Rectal smooth muscle tissue (tissue), 1 donor: Measurements from ENCODE around the gene CPLX1.

ENCODE experiments used
- H3K27ac ChIP-seq: one replicate; pipeline ENCODE4 v1.7.0; 2013; ENCODE audit warnings: low read depth, low read length, inconsistent platforms
- H3K27me3 ChIP-seq: one replicate; pipeline ENCODE4 v1.7.0; 2013; ENCODE audit warnings: low read length; ENCODE audit not compliant: control insufficient read depth, insufficient read depth
- H3K36me3 ChIP-seq: one replicate; pipeline ENCODE4 v1.7.0; 2013; ENCODE audit warnings: low read length; ENCODE audit not compliant: control insufficient read depth, insufficient read depth
- H3K4me1 ChIP-seq: one replicate; pipeline ENCODE4 v1.7.0; 2013; ENCODE audit warnings: low read length; ENCODE audit not compliant: control insufficient read depth, insufficient read depth
- H3K4me3 ChIP-seq: one replicate; pipeline ENCODE4 v1.7.0; 2013; ENCODE audit warnings: low read length
- H3K9ac ChIP-seq: one replicate; pipeline ENCODE4 v1.7.0; 2013; ENCODE audit warnings: low read length

Gene CPLX1

GRCh38 chr4:835148-836002 is 9.4 kb upstream of the CPLX1 start:
- Histone ChIP-seq H3K27ac (no peak overlapping the region), H3K4me1 (no peaks in the 10 kb centered on the region), H3K4me3 (no peak overlapping the region), H3K27me3 (peaks cover 3% of the 10 kb centered on the region), H3K36me3 (no peaks in the 10 kb centered on the region), H3K9ac (no peak overlapping the region)

- Histone ChIP-seq H3K27me3 (peaks cover 6% of the 10 kb centered on the region), H3K4me1 (no peaks in the 10 kb centered on the region), H3K36me3 (no peaks in the 10 kb centered on the region), H3K9ac (no peak overlapping the region), H3K4me3 (no peak overlapping the region), H3K27ac (no peak overlapping the region)
Measured at GRCh38 chr4:834368-835147, 8.6 kb upstream of the CPLX1 start.

- Histone ChIP-seq H3K4me3 (no peak overlapping the region), H3K4me1 (no peaks in the 10 kb centered on the region), H3K9ac (no peak overlapping the region), H3K36me3 (no peaks in the 10 kb centered on the region), H3K27ac (no peak overlapping the region), H3K27me3 (peaks cover 11% of the 10 kb centered on the region)
Measured at GRCh38 chr4:833731-834367, 7.9 kb upstream of the CPLX1 start.

- Histone ChIP-seq H3K27ac (no peak overlapping the region), H3K4me1 (no peaks in the 10 kb centered on the region), H3K4me3 (no peak overlapping the region), H3K27me3 (peaks cover 18% of the 10 kb centered on the region), H3K36me3 (no peaks in the 10 kb centered on the region), H3K9ac (no peak overlapping the region)
Measured at GRCh38 chr4:833156-833555, 7.2 kb upstream of the CPLX1 start.

GRCh38 chr4:832536-832935 is 6.6 kb upstream of the CPLX1 start:
- peaks cover 23% of the 10 kb centered on the region for H3K27me3 ChIP-seq
- H3K27ac ChIP-seq, result no peak overlapping the region

GRCh38 chr4:832108-832507 is 6.2 kb upstream of the CPLX1 start:
- H3K27ac ChIP-seq, result no peak overlapping the region
- no peak overlapping the region for H3K9ac ChIP-seq
- no peaks in the 10 kb centered on the region for H3K4me1 ChIP-seq
- H3K4me3 ChIP-seq, result no peak overlapping the region
- H3K36me3 ChIP-seq, result no peaks in the 10 kb centered on the region
- peaks cover 27% of the 10 kb centered on the region for H3K27me3 ChIP-seq

More at GRCh38 chr4:832536-832935, 6.6 kb upstream of the CPLX1 start:
- H3K9ac ChIP-seq, result no peak overlapping the region
- no peaks in the 10 kb centered on the region for H3K4me1 ChIP-seq
- H3K4me3 ChIP-seq, result no peak overlapping the region
- no peaks in the 10 kb centered on the region for H3K36me3 ChIP-seq

GRCh38 chr4:831483-831805 is 5.5 kb upstream of the CPLX1 start:
- H3K36me3 ChIP-seq, result no peaks in the 10 kb centered on the region
- H3K9ac ChIP-seq, result no peak overlapping the region
- peaks cover 27% of the 10 kb centered on the region for H3K27me3 ChIP-seq
- no peak overlapping the region for H3K27ac ChIP-seq
- no peak overlapping the region for H3K4me3 ChIP-seq
- H3K4me1 ChIP-seq, result no peaks in the 10 kb centered on the region

GRCh38 chr4:830601-831482 is 4.9 kb upstream of the CPLX1 start:
- Histone ChIP-seq H3K36me3 (no peaks in the 10 kb centered on the region), H3K4me1 (no peaks in the 10 kb centered on the region), H3K9ac (no peak overlapping the region), H3K4me3 (no peak overlapping the region), H3K27ac (no peak overlapping the region), H3K27me3 (peaks cover 27% of the 10 kb centered on the region)

- H3K4me3 ChIP-seq, result no peak overlapping the region
- H3K27ac ChIP-seq, result no peak overlapping the region
- no peaks in the 10 kb centered on the region for H3K4me1 ChIP-seq
- H3K36me3 ChIP-seq, result no peaks in the 10 kb centered on the region
- H3K27me3 ChIP-seq, result peaks cover 27% of the 10 kb centered on the region
- H3K9ac ChIP-seq, result no peak overlapping the region
Measured at GRCh38 chr4:829761-830600, 4.1 kb upstream of the CPLX1 start.

- Histone ChIP-seq H3K36me3 (no peaks in the 10 kb centered on the region), H3K4me3 (no peak overlapping the region), H3K9ac (no peak overlapping the region), H3K27me3 (peaks cover 31% of the 10 kb centered on the region), H3K4me1 (no peaks in the 10 kb centered on the region), H3K27ac (no peak overlapping the region)
Measured at GRCh38 chr4:829291-829690, 3.4 kb upstream of the CPLX1 start.

GRCh38 chr4:828641-829271 is 2.8 kb upstream of the CPLX1 start:
- H3K4me1 ChIP-seq, result no peaks in the 10 kb centered on the region
- H3K4me3 ChIP-seq, result no peak overlapping the region
- no peak overlapping the region for H3K27ac ChIP-seq
- H3K9ac ChIP-seq, result no peak overlapping the region
- peaks cover 37% of the 10 kb centered on the region for H3K27me3 ChIP-seq
- no peaks in the 10 kb centered on the region for H3K36me3 ChIP-seq
